Measurements from ENCODE around the gene GABBR2.

Gene GABBR2

GRCh38 chr9:98314381-98315066 is 394.2 kb downstream of the GABBR2 start:
- no peaks in the 10 kb centered on the region for H3K9me3 ChIP-seq (ENCODE audit: control insufficient read depth, insufficient read depth, low read length)
- no peak overlapping the region for H3K9ac ChIP-seq (ENCODE audit: low read depth, low read length)
- H3K27me3 ChIP-seq (ENCODE audit: control insufficient read depth, insufficient read depth, low read length) = no peaks in the 10 kb centered on the region
- peaks cover 5% of the 10 kb centered on the region; the same call in 1 of the 2 replicates for H3K4me1 ChIP-seq (ENCODE audit: control insufficient read depth, insufficient read depth, low read length)
- no peak overlapping the region for H3K4me3 ChIP-seq (ENCODE audit: low read depth, low read length)
- H3K36me3 ChIP-seq (ENCODE audit: control insufficient read depth, insufficient read depth, low read length) = no peaks in the 10 kb centered on the region
- no peak overlapping the region for H3K27ac ChIP-seq (ENCODE audit: low read depth, low read length)

GRCh38 chr9:98312365-98312764 is 396.4 kb downstream of the GABBR2 start:
- H3K27ac ChIP-seq (ENCODE audit: low read depth, low read length) = no peak overlapping the region
- H3K4me1 ChIP-seq (ENCODE audit: control insufficient read depth, insufficient read depth, low read length) = peaks cover 5% of the 10 kb centered on the region; the same call in 1 of the 2 replicates
- no peaks in the 10 kb centered on the region for H3K9me3 ChIP-seq (ENCODE audit: control insufficient read depth, insufficient read depth, low read length)
- H3K36me3 ChIP-seq (ENCODE audit: control insufficient read depth, insufficient read depth, low read length) = no peaks in the 10 kb centered on the region
- H3K27me3 ChIP-seq (ENCODE audit: control insufficient read depth, insufficient read depth, low read length) = no peaks in the 10 kb centered on the region
- H3K9ac ChIP-seq (ENCODE audit: low read depth, low read length) = no peak overlapping the region
- H3K4me3 ChIP-seq (ENCODE audit: low read depth, low read length) = no peak overlapping the region

GRCh38 chr9:98311541-98311940 is 397.2 kb downstream of the GABBR2 start:
- H3K9me3 ChIP-seq (ENCODE audit: control insufficient read depth, insufficient read depth, low read length) = no peaks in the 10 kb centered on the region
- peaks cover 5% of the 10 kb centered on the region; the same call in 1 of the 2 replicates for H3K4me1 ChIP-seq (ENCODE audit: control insufficient read depth, insufficient read depth, low read length)
- no peak overlapping the region for H3K4me3 ChIP-seq (ENCODE audit: low read depth, low read length)
- H3K27me3 ChIP-seq (ENCODE audit: control insufficient read depth, insufficient read depth, low read length) = no peaks in the 10 kb centered on the region
- H3K27ac ChIP-seq (ENCODE audit: low read depth, low read length) = no peak overlapping the region
- H3K9ac ChIP-seq (ENCODE audit: low read depth, low read length) = no peak overlapping the region
- no peaks in the 10 kb centered on the region for H3K36me3 ChIP-seq (ENCODE audit: control insufficient read depth, insufficient read depth, low read length)

GRCh38 chr9:98310752-98311392 is 397.9 kb downstream of the GABBR2 start:
- Histone ChIP-seq H3K9ac (ENCODE audit: low read depth, low read length) (no peak overlapping the region), H3K9me3 (ENCODE audit: control insufficient read depth, insufficient read depth, low read length) (no peaks in the 10 kb centered on the region)

GRCh38 chr9:98306384-98307145 is 402.2 kb downstream of the GABBR2 start:
- H3K9me3 ChIP-seq (ENCODE audit: control insufficient read depth, insufficient read depth, low read length) = no peaks in the 10 kb centered on the region
- H3K27me3 ChIP-seq (ENCODE audit: control insufficient read depth, insufficient read depth, low read length) = no peaks in the 10 kb centered on the region
- H3K9ac ChIP-seq (ENCODE audit: low read depth, low read length) = no peak overlapping the region
- H3K4me3 ChIP-seq (ENCODE audit: low read depth, low read length) = no peak overlapping the region
- no peak overlapping the region for H3K27ac ChIP-seq (ENCODE audit: low read depth, low read length)
- no peaks in the 10 kb centered on the region for H3K4me1 ChIP-seq (ENCODE audit: control insufficient read depth, insufficient read depth, low read length)
- H3K36me3 ChIP-seq (ENCODE audit: control insufficient read depth, insufficient read depth, low read length) = no peaks in the 10 kb centered on the region

More at GRCh38 chr9:98310752-98311392, 397.9 kb downstream of the GABBR2 start:
- Histone ChIP-seq H3K27me3 (ENCODE audit: control insufficient read depth, insufficient read depth, low read length) (no peaks in the 10 kb centered on the region), H3K4me1 (ENCODE audit: control insufficient read depth, insufficient read depth, low read length) (peaks cover 5% of the 10 kb centered on the region; the same call in 1 of the 2 replicates), H3K27ac (ENCODE audit: low read depth, low read length) (no peak overlapping the region), H3K36me3 (ENCODE audit: control insufficient read depth, insufficient read depth, low read length) (no peaks in the 10 kb centered on the region), H3K4me3 (ENCODE audit: low read depth, low read length) (no peak overlapping the region)

- no peak overlapping the region for H3K9ac ChIP-seq (ENCODE audit: low read depth, low read length)
- H3K4me1 ChIP-seq (ENCODE audit: control insufficient read depth, insufficient read depth, low read length) = no peaks in the 10 kb centered on the region
- H3K27me3 ChIP-seq (ENCODE audit: control insufficient read depth, insufficient read depth, low read length) = no peaks in the 10 kb centered on the region
- no peaks in the 10 kb centered on the region for H3K36me3 ChIP-seq (ENCODE audit: control insufficient read depth, insufficient read depth, low read length)
- H3K4me3 ChIP-seq (ENCODE audit: low read depth, low read length) = no peak overlapping the region
- H3K9me3 ChIP-seq (ENCODE audit: control insufficient read depth, insufficient read depth, low read length) = no peaks in the 10 kb centered on the region
- H3K27ac ChIP-seq (ENCODE audit: low read depth, low read length) = no peak overlapping the region
Measured at GRCh38 chr9:98304381-98304780, 404.4 kb downstream of the GABBR2 start.

GRCh38 chr9:98303633-98304125 is 405.1 kb downstream of the GABBR2 start:
- H3K9me3 ChIP-seq (ENCODE audit: control insufficient read depth, insufficient read depth, low read length) = no peaks in the 10 kb centered on the region
- H3K27me3 ChIP-seq (ENCODE audit: control insufficient read depth, insufficient read depth, low read length) = no peaks in the 10 kb centered on the region
- no peak overlapping the region for H3K4me3 ChIP-seq (ENCODE audit: low read depth, low read length)
- no peak overlapping the region for H3K27ac ChIP-seq (ENCODE audit: low read depth, low read length)
- no peaks in the 10 kb centered on the region for H3K36me3 ChIP-seq (ENCODE audit: control insufficient read depth, insufficient read depth, low read length)
- no peaks in the 10 kb centered on the region for H3K4me1 ChIP-seq (ENCODE audit: control insufficient read depth, insufficient read depth, low read length)
- no peak overlapping the region for H3K9ac ChIP-seq (ENCODE audit: low read depth, low read length)

- Histone ChIP-seq H3K4me1 (ENCODE audit: control insufficient read depth, insufficient read depth, low read length) (no peaks in the 10 kb centered on the region), H3K27ac (ENCODE audit: low read depth, low read length) (no peak overlapping the region), H3K27me3 (ENCODE audit: control insufficient read depth, insufficient read depth, low read length) (no peaks in the 10 kb centered on the region), H3K4me3 (ENCODE audit: low read depth, low read length) (no peak overlapping the region), H3K9me3 (ENCODE audit: control insufficient read depth, insufficient read depth, low read length) (no peaks in the 10 kb centered on the region), H3K9ac (ENCODE audit: low read depth, low read length) (no peak overlapping the region), H3K36me3 (ENCODE audit: control insufficient read depth, insufficient read depth, low read length) (no peaks in the 10 kb centered on the region)
Measured at GRCh38 chr9:98302938-98303632, 405.6 kb downstream of the GABBR2 start.

- Histone ChIP-seq H3K27ac (ENCODE audit: low read depth, low read length) (no peak overlapping the region), H3K36me3 (ENCODE audit: control insufficient read depth, insufficient read depth, low read length) (no peaks in the 10 kb centered on the region), H3K9ac (ENCODE audit: low read depth, low read length) (no peak overlapping the region)
Measured at GRCh38 chr9:98302150-98302549, 406.6 kb downstream of the GABBR2 start.

GRCh38 chr9:98300611-98301010 is 408.1 kb downstream of the GABBR2 start:
- H3K36me3 ChIP-seq (ENCODE audit: control insufficient read depth, insufficient read depth, low read length) = no peaks in the 10 kb centered on the region
- H3K9ac ChIP-seq (ENCODE audit: low read depth, low read length) = no peak overlapping the region
- H3K4me3 ChIP-seq (ENCODE audit: low read depth, low read length) = no peak overlapping the region
- H3K9me3 ChIP-seq (ENCODE audit: control insufficient read depth, insufficient read depth, low read length) = no peaks in the 10 kb centered on the region
- no peak overlapping the region for H3K27ac ChIP-seq (ENCODE audit: low read depth, low read length)
- H3K4me1 ChIP-seq (ENCODE audit: control insufficient read depth, insufficient read depth, low read length) = no peaks in the 10 kb centered on the region
- H3K27me3 ChIP-seq (ENCODE audit: control insufficient read depth, insufficient read depth, low read length) = no peaks in the 10 kb centered on the region

More at GRCh38 chr9:98302150-98302549, 406.6 kb downstream of the GABBR2 start:
- no peaks in the 10 kb centered on the region for H3K4me1 ChIP-seq (ENCODE audit: control insufficient read depth, insufficient read depth, low read length)
- no peak overlapping the region for H3K4me3 ChIP-seq (ENCODE audit: low read depth, low read length)
- no peaks in the 10 kb centered on the region for H3K9me3 ChIP-seq (ENCODE audit: control insufficient read depth, insufficient read depth, low read length)
- H3K27me3 ChIP-seq (ENCODE audit: control insufficient read depth, insufficient read depth, low read length) = no peaks in the 10 kb centered on the region

Measured in HUES48 (cell line).